ENCODE results near the gene C19orf25. TPM values are rescaled to one million over a fixed set of nuclear protein-coding genes. Genes with fewer than 3 reads are reported as not detected.
"Not testable (repeated sequence)": the region's sequence is repeated elsewhere in the genome, so short reads cannot be mapped to it uniquely, and the experiment has no call there.

Gene C19orf25
- polyA plus RNA-seq (ENCODE audit: insufficient read length): 22.4 TPM

DNA sequence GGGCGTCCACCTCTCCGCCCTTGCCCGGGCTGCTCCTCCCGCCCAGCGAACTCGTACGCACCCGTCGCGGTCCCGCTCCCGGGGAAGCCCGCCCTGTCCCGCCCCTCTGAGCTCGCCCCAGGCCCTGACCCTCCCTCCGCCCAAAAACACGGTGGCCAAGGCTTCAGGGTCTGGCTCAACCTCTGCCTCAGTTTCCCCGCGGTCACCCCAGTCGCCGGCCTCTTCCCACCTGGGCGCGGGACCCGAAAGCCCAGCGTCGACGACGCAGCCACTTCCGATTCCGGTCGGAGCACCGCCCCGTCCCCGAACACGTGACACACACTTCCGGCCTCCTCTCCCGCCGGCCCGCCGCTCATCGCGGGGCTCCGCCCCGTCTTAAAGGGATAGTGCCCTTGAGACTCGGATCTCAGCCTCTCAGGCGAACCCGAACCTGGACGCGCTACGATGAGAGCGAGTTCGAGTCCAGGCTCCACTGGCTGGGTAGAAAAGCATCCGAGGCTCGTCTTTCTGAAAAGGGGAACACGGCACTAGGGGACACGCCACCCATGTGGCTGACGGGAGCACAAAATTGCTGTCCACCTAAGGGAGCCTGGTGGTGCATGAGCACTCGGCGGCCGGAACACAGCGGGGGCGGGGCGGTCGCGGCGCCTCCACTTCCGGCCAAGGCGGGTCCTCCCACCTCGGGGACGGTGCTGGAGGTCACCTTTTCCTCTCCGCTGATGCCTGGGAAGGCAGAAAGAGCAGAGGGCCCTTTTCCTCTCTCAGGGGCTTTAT lies at the start of gene C19orf25:
Gene C19orf25, minus strand, starts transcription at position 282 of the 774 bp plus-strand sequence. CDS start 312 bp downstream, outside the sequence.
- DNase-seq: peak; percentile 95

DNA sequence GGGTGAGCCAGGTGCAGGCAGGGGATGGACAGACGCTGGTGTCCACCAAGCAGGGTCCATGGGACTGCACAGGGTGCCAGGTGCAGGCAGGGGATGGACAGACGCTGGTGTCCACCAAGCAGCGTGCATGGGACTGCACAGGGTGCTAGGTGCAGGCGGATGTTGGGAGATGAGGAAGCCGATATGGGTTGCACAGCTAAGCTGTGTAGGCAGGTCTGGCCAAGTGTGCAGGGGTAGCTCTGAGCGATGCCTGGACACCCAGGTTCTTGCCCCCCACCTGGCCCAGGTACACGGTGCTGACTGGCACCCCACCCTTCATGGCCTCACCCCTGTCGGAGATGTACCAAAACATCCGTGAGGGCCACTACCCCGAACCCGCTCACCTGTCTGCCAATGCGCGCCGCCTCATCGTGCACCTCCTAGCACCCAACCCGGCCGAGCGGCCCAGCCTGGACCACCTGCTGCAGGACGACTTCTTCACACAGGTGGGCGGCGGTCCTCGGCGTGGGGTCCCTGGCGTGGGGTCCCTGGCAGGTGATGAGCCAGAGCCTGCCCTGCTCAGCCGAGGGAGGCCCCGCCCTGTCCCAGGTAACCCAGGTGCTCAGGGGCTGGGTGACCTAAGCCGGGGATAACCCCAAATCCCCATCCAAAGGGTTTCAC lies 48.8 kb upstream of the C19orf25 start:
- no peak for DNase-seq

DNA sequence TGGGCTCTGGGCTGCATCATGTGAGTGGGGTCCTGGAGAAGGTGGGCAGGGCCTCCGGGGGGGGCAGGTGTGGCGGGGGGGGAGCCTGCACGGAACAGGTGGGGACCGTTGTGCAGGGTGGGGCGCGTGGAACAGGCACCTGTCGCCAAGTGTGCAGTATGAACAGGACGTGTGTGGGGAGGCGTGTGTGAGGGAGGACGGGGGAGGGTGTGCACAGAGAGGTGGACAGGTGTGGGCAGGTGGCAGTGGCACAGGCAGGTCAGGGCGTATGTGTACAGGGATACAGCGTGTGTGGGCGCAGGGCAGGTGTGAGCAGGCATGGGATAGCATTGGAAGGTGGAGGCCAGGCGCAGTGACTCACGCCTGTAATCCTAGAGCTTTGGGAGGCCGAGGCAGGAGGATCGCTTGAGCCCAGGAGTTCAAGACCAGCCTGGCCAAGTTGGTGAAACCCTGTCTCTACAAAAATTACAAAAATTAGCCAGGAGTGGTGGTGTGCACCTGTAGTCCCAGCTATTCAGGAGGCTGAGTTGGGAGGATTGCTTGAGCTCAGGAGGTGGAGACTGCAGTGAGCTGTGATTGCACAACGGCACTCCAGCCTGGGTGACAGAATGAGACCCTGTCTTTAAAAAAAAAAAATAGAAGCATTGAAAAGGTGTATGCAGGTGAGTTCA lies 48.1 kb upstream of the C19orf25 start:
- no peak for DNase-seq

DNA sequence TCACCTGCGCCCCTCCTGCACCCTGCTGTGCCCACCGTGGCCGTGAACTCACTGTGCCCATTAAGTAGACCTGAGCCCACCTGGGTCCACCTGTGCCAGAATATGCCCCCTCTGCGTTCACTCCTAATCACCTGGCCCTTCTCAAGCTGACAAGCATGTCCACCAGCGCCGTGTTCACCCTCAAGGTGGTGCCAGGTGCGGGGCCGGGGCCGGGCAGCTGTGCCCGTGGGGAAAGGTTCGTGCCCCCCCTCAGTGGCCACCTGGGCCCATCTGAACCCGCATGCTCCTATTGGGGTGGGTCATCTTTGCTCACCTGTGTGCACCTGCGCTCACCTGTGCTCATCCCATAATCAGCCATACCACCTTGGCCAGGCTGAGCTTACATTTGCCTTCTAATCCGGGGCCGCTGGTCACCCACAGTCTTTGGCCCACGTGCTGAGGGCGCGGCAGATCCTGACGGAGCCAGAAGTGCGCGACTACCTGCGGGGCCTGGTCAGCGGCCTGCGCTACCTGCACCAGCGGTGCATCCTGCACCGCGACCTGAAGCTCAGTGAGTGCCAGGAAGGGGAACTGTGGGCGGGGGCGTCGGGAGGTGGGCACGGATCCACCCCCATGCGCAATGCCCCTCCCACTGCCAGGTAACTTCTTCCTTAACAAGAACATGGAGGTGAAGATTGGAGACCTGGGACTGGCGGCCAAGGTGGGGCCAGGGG lies 47.2 kb upstream of the C19orf25 start:
- no peak for DNase-seq

DNA sequence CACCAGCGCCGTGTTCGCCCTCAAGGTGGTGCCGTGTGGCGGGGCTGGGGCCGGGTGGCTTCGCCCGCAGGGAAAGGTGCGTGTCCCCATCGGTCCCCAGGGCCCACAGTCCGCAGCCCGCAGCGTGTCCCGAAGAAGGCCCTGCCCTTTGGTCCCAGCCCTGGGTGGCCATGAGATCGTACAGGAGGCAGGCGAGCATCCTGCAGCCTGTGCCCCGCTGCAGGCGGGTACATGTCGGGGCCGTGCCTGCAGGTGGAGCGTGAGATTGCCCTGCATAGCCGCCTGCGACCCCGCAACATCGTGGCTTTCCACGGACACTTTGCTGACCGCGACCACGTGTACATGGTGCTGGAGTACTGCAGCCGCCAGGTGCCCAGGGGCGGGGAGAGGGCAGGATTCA lies 46.3 kb upstream of the C19orf25 start:
- no peak for DNase-seq

DNA sequence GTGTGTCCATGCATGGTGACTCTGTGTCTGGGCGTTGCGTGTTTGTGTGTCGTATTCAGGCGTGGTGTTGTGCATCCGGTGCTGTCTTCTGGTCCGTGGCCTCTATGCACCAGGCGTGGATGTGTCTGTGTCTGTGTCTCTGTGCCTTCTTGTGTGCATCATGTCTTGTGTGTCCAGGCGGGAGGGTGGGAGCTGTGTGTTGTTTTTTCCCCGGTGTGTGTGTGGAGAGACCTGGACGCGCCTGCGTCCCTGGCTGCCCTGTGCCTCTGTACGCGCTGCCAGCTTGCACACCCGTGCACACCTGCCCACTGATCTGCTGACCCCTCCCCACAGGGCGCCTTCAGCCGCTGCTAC lies 45.9 kb upstream of the C19orf25 start:
- no peak for DNase-seq

DNA sequence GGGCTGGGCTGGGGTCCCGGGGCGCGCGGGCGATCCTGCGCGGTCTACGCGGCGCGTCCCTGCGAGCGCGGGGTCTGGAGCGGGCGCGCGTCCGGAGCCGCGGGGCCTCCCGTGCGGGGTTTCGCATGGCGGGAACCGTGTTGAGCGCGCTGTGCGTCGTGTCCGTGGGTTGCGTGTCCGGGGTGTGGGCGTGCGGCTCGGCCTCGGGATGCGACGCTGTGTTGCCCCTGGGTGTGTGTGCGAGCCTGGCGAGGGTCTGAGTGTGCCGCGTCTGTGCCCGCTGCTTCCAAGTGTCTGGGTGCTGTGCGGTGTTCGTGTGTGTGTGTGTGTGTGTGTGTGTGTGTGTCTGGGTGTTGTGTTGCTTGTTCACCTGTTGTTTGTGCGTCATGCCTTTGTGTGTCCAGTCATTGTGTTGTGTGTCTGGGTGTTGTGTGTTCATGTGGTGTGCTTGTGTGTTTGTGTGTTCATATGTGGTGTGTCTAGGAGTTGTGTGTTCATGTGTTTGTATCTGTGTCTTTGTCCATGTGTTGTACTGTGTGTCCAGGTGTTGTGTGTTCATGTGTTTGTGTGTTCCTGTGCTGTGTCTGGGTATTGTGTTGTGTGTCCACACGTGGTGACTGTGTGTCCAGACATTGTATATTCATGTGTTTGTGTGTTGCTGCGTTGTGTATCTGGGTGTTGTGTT lies 45.4 kb upstream of the C19orf25 start:
- DNase-seq: no peak

DNA sequence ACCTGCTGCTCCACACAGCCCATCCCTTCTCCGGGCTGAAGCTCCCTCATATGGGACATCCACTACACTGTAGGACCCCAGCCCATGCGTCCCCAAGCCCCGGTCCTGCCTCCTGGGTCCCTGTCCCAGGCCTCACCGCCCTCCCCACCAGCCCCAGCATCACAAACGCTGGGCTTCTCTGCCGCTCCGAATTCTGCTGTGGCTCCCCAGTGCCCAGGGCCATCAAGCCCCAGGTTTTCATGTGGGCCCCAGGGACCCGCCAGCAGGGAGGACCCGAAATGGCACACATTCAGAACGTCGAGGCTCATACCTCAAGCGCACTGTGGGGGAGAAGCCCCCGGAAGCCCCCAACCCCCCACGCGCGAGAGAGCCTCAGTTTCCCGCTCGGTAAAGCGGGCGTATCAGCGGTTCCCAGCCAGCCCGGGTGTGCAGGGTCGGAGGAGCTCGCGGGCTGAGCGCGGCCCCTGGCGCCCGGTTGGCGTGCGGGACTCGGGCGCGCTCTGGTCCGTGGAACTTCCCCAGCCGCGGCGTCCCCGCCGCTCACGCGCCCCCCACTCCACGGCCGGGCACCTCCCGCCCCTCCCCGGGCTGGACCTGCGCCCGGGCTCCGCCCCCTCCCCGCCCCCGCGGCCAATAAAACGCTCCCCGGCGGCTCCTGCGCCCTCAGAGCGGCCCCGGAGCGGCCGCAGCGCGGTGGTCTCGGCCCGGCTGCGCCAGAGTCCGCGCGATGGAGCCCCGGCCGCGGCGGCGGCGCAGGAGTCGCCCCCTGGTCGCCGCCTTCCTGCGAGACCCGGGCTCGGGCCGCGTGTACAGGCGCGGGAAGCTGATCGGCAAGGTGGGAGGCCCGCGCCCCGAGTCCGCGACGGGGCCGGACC lies 44.6 kb upstream of the C19orf25 start, which contains the start of gene PLK5:
Gene PLK5, plus strand, starts transcription at position 666 of the 875 bp plus-strand sequence. CDS start 2,920 bp downstream, outside the sequence.
- DNase-seq: no peak

DNA sequence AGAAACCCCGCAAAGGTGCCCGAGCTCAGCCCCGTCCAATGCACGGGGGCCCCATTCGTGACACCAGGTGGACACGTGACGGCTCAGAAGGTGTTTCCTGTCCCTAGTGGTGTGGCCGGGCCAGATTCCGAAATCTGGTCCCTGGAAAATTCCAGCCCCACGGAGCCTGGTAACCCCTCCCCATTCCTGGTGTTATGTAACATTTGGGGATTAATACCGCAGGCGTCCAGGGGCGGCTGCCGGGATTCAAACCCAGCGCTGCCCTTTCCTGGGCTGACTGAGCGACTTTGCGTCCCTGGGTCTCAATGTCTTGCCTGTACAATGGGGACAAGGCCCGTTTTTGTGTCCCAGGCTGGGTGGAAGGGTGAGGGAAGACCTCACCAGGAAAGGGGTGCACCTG lies 43.8 kb upstream of the C19orf25 start:
- DNase-seq: no peak

DNA sequence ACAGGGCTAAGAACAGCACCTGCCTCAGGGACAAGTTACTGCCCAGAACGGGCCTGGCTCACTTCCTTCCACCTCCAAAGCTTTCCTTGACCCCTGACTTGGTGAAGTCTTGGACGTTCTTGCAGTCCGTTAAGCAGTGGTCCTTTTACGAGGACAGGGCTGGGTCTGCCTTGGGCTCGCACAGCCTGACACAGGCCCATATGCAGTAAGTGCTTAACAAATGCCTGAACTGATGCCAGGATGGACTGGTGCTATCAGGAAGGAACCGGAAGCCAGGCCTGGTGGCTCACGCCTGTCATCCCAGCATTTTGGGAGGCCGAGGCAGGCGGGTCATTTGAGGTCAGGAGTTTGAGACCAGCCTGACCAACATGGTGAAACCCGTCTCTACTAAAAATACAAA lies 43.0 kb upstream of the C19orf25 start:
- no peak for DNase-seq

DNA sequence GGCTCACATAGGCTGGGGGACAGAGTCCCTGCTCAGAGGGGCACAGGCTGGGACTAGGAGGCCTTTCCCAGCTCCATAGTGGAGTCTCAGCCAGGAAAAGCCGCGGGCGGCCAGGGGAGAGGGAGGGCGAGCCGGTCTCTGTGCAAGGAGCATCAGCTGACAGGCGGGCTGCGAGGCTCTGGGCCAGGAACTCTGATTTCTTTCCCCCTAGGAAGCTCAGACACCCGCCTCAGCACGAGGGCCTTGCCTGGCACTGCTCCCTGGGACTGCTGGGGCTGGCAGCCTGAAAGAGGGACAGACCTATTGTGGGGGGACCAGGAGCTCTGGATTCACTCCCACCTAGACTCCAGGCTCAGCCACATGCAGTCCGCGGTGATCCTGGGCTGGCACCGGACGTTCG lies 42.6 kb upstream of the C19orf25 start:
- DNase-seq: no peak

DNA sequence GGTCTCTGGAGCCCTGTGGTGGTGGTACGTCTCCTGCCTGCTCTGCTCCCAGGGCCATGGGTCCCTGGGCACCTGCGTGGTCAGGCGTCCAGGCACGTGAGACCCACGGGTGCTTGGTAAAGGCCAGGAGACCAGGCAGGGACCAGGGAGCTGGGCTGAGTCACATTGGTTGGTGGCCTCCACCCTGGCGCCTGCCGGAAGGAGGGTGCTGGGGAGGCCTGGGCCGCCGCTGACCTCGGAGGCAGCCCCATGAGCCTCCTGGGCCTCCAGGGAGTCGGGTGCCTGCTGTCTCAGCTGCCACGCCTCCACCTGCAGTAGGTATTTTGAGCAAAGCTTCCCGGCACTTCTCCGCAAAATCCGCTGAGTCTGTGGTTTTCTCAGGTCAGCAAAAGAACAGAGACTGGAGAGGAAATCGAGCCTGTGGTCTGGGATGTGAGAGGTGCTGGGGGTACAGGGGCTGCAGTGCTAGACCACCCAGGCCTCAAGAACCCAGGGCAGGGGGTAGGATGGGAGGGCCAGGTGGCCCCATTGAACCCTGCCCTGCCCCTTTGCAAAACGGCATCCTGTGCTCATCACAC lies 41.3 kb upstream of the C19orf25 start:
- no peak for DNase-seq

DNA sequence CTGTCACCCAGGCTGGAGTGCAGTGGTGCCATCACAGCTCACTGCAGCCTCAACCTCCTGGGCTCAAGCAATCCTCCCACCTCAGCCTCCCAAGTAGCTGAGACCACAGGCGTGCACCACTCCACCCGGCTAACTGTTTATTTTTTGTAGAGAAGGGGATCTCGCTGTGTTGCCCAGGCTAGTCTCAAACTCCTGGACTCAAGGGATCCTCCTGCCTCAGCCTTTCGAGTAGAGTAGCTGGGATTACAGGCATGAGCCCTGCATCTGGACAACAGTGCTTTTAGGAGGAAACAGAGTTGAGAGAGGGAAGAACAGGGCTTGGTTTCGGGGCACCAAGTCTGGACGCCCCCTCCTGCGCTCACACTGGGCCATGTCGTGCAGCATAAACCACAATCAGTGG lies 40.8 kb upstream of the C19orf25 start:
- not testable (repeated sequence) for DNase-seq

DNA sequence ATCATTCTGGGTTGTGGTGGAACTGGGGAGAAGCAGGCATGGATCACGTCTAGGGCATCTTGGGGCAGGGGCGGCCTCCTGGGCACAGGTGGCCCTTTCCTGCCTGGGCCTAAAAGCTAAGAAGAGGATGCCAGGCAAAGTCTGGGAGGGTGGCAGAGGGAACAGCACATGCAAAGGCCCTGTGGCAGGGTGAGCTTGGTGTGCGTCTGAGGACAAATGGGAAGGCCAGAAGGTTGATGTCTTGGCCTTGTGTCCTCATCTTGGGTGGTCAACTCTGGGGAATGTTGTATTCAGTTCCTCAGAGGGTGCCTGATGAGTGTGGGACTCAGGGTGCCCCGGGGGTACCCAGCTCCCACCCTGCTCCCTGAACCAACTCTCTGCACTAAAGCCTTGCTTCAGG lies 39.5 kb upstream of the C19orf25 start:
- no peak for DNase-seq

DNA sequence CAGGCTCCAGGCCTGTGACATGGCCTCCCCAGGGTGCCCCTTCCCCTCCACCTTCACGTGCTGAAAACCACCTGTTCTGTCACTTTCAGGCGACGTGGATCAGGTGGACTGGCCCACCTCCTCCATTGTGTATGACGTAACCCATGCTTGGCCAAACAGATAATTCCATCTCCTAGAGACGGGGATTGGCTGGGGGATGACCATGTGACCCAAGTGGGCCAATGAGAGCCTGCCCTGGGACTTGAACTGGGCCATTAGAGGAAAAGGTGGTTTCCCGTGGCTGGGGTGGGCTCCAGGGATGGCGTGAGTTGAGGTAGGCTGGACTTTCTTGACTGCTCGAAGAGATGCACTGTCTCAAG lies 37.4 kb upstream of the C19orf25 start:
- no peak for DNase-seq

DNA sequence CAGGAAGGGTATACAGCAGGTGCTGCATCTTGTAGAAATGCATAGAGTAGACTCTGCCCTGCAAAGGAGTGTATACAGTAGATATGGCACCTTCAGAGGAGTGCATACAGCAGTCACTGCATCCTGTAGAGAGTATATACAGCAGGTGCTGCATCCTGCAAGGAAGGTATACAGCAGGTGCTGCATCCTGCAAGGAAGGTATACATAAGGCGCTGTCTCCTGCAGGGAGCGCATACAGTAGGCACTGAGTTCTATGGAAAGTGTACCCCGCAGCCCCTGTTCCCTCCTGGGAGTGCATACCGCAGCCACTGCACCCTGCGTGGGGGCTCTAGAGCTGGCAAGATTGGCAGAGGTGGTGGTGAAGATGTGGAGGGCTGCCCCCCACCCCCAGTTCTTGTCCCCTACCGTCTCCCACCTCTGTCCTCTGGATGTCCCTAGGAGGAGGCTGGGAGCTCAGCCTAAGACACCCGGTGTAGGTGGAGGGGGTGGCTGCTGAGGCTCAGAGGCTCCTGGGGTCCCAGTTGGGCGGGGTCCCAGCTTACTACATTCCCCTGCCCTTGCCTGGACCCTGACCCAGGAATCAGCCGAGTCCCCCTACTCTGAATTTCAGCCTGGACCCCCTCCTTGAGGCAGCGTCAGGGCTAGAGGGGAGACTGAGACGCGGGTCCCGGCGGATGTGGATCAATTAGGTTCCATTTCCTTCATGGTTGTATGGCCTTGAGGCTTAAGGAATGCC lies 36.1 kb upstream of the C19orf25 start:
- no peak for DNase-seq

DNA sequence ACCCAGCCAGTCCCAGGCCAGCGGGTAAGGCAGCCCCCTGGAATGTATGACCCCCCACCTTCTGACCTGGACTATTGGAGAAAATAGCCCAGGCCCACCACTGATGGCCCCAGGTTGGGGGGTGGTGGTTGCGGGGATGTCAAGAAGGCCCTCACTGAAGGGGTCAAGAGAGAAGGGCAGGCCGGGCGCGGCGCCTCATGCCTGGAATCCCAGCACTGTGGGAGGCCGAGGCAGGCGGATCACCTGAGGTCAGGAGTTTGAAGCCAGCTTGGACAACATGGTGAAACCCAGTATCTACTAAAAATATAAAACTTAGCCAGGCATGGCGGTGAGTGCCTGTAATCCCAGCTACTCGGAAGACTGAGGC lies 35.3 kb upstream of the C19orf25 start:
- no peak for DNase-seq

DNA sequence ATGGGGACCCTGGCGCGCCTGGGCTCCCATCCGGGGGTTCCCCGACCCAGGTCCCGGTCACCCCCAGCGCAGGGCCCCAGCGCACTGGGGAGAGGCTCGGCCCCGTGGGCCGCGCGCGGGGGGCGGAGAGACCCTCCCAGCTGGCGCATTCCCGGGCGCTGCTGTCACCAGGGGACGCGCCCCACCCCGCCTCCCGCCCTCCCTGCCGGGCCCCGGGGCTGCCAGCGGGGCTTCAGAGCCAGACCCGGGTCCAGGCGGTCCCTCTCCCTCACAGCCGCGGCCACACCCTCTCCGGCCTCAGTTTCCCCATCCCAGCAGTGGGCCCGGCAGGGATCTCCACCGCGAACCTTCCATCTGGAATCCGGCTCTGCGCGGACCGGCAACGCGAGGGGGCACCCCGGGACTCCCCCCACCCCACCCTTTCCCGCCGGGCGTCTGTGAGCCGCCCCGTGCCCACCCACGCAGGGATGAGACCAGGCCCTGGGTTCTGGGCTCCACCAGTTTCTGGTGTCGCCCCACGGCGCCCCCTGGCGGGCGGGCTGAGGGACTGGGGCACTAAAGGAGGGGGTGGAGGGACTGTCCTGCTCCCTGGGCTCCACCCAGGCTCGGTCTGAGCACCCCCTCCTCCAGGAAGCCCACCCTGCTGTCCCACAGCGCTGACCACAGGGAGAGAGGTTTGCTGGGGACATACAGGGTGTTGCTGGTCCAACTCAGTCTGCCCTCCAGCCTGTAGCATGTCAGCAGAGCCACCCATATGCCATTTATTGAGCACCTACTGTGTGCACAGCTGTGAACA lies 34.7 kb upstream of the C19orf25 start:
- DNase-seq: no peak
